ENCODE measurements around the gene HLA-G. TPM values are rescaled to one million over a fixed set of nuclear protein-coding genes. Genes with fewer than 3 reads are reported as not detected.
"Not testable (repeated sequence)": the region's sequence is repeated elsewhere in the genome, so short reads cannot be mapped to it uniquely, and the experiment has no call there.

The HLA-G gene
- under 1 TPM; 0.07 to 0.12 TPM for polyA plus RNA-seq

GRCh38 chr6:29827579-29828470 lies at the start of gene HLA-G:
Gene HLA-G (plus strand): TSS chr6:29827825. CDS start chr6:29827845, 20 bp downstream.
- H3K9me3 ChIP-seq (ENCODE audit: control insufficient read depth in 2 of 2, insufficient read depth in 1 of 2, low read depth in 1 of 2, low read length in 1 of 2), result no peaks in the 10 kb centered on the region
- peaks cover 3 to 9% of the 10 kb centered on the region in 2 donors for H3K27me3 ChIP-seq (ENCODE audit: control insufficient read depth in 1 of 2, insufficient read depth in 2 of 2, low read length in 2 of 2)
- WGBS, 2 donors, result 9 to 11% methylated on average over 62 to 75 of the region's 75 CpGs
- H3K36me3 ChIP-seq (ENCODE audit: control insufficient read depth in 2 of 2, insufficient read depth in 2 of 2, low read length in 1 of 2), result no peaks in the 10 kb centered on the region
- peaks cover 7% of the 10 kb centered on the region in 2 donors for H3K4me1 ChIP-seq (ENCODE audit: control insufficient read depth in 2 of 2, insufficient read depth in 2 of 2, low read length in 1 of 2)
- no peak within 1 kb of the TSS for H3K27ac ChIP-seq (ENCODE audit: low read depth in 2 of 2, low read length in 1 of 2)
- H3K4me3 ChIP-seq (ENCODE audit: low read depth in 1 of 2, low read length in 2 of 2), result peak within 1 kb of the TSS in 1 of 2 donors; percentile 39

GRCh38 chr6:29780019-29780698 lies 47.5 kb upstream of the HLA-G start:
- H3K4me1 ChIP-seq (ENCODE audit: control insufficient read depth in 2 of 2, insufficient read depth in 2 of 2, low read length in 1 of 2); H3K9me3 ChIP-seq (ENCODE audit: control insufficient read depth in 2 of 2, insufficient read depth in 1 of 2, low read depth in 1 of 2, low read length in 1 of 2); H3K36me3 ChIP-seq (ENCODE audit: control insufficient read depth in 2 of 2, insufficient read depth in 2 of 2, low read length in 1 of 2); H3K4me3 ChIP-seq (ENCODE audit: low read depth in 1 of 2, low read length in 2 of 2); H3K27me3 ChIP-seq (ENCODE audit: control insufficient read depth in 1 of 2, insufficient read depth in 2 of 2, low read length in 2 of 2); H3K27ac ChIP-seq (ENCODE audit: low read depth in 2 of 2, low read length in 1 of 2): not testable (repeated sequence)
- 64 to 71% methylated on average over 13 of the region's 13 CpGs for WGBS, 2 donors

- Histone ChIP-seq H3K9me3 (ENCODE audit: control insufficient read depth in 2 of 2, insufficient read depth in 1 of 2, low read depth in 1 of 2, low read length in 1 of 2) (no peaks in the 10 kb centered on the region), H3K27ac (ENCODE audit: low read depth in 2 of 2, low read length in 1 of 2) (no peak overlapping the region), H3K4me1 (ENCODE audit: control insufficient read depth in 2 of 2, insufficient read depth in 2 of 2, low read length in 1 of 2) (no peaks in the 10 kb centered on the region), H3K36me3 (ENCODE audit: control insufficient read depth in 2 of 2, insufficient read depth in 2 of 2, low read length in 1 of 2) (no peaks in the 10 kb centered on the region), H3K4me3 (ENCODE audit: low read depth in 1 of 2, low read length in 2 of 2) (no peak overlapping the region), H3K27me3 (ENCODE audit: control insufficient read depth in 1 of 2, insufficient read depth in 2 of 2, low read length in 2 of 2) (no peaks in the 10 kb centered on the region)
- WGBS, 2 donors, result 94 to 97% methylated on average over 1 of the region's 1 CpG
Measured at GRCh38 chr6:29789176-29789575, 38.4 kb upstream of the HLA-G start.

- no peaks in the 10 kb centered on the region for H3K27me3 ChIP-seq (ENCODE audit: control insufficient read depth in 1 of 2, insufficient read depth in 2 of 2, low read length in 2 of 2)
- H3K36me3 ChIP-seq (ENCODE audit: control insufficient read depth in 2 of 2, insufficient read depth in 2 of 2, low read length in 1 of 2), result no peaks in the 10 kb centered on the region
- H3K4me3 ChIP-seq (ENCODE audit: low read depth in 1 of 2, low read length in 2 of 2), result no peak overlapping the region
- no peaks in the 10 kb centered on the region for H3K4me1 ChIP-seq (ENCODE audit: control insufficient read depth in 2 of 2, insufficient read depth in 2 of 2, low read length in 1 of 2)
- no peaks in the 10 kb centered on the region for H3K9me3 ChIP-seq (ENCODE audit: control insufficient read depth in 2 of 2, insufficient read depth in 1 of 2, low read depth in 1 of 2, low read length in 1 of 2)
- H3K27ac ChIP-seq (ENCODE audit: low read depth in 2 of 2, low read length in 1 of 2), result no peak overlapping the region
- WGBS, 2 donors, result 61 to 65% methylated on average over 3 of the region's 3 CpGs
Measured at GRCh38 chr6:29790626-29791025, 37.0 kb upstream of the HLA-G start.

- Histone ChIP-seq H3K9me3 (ENCODE audit: control insufficient read depth in 2 of 2, insufficient read depth in 1 of 2, low read depth in 1 of 2, low read length in 1 of 2) (no peaks in the 10 kb centered on the region), H3K27ac (ENCODE audit: low read depth in 2 of 2, low read length in 1 of 2) (no peak overlapping the region), H3K4me1 (ENCODE audit: control insufficient read depth in 2 of 2, insufficient read depth in 2 of 2, low read length in 1 of 2) (no peaks in the 10 kb centered on the region), H3K36me3 (ENCODE audit: control insufficient read depth in 2 of 2, insufficient read depth in 2 of 2, low read length in 1 of 2) (no peaks in the 10 kb centered on the region), H3K27me3 (ENCODE audit: control insufficient read depth in 1 of 2, insufficient read depth in 2 of 2, low read length in 2 of 2) (no peaks in the 10 kb centered on the region), H3K4me3 (ENCODE audit: low read depth in 1 of 2, low read length in 2 of 2) (peak overlapping the region in 1 of 2 donors; percentile 53)
- WGBS, 2 donors, result 51 to 60% methylated on average over 3 of the region's 3 CpGs
Measured at GRCh38 chr6:29791162-29791561, 36.5 kb upstream of the HLA-G start.

- H3K27ac ChIP-seq (ENCODE audit: low read depth in 2 of 2, low read length in 1 of 2), result no peak overlapping the region
- no peaks in the 10 kb centered on the region for H3K27me3 ChIP-seq (ENCODE audit: control insufficient read depth in 1 of 2, insufficient read depth in 2 of 2, low read length in 2 of 2)
- H3K9me3 ChIP-seq (ENCODE audit: control insufficient read depth in 2 of 2, insufficient read depth in 1 of 2, low read depth in 1 of 2, low read length in 1 of 2), result no peaks in the 10 kb centered on the region
- 32 to 47% methylated on average over 12 of the region's 12 CpGs for WGBS, 2 donors
- no peaks in the 10 kb centered on the region for H3K36me3 ChIP-seq (ENCODE audit: control insufficient read depth in 2 of 2, insufficient read depth in 2 of 2, low read length in 1 of 2)
- no peaks in the 10 kb centered on the region for H3K4me1 ChIP-seq (ENCODE audit: control insufficient read depth in 2 of 2, insufficient read depth in 2 of 2, low read length in 1 of 2)
- H3K4me3 ChIP-seq (ENCODE audit: low read depth in 1 of 2, low read length in 2 of 2), result peak overlapping the region; percentile 53 to 59
Measured at GRCh38 chr6:29791786-29792122, 35.9 kb upstream of the HLA-G start.

GRCh38 chr6:29792123-29793035 lies 35.2 kb upstream of the HLA-G start:
- no peaks in the 10 kb centered on the region for H3K4me1 ChIP-seq (ENCODE audit: control insufficient read depth in 2 of 2, insufficient read depth in 2 of 2, low read length in 1 of 2)
- WGBS, 2 donors, result 2% methylated on average over 73 to 79 of the region's 79 CpGs
- peak overlapping the region; percentile 0 to 61 for H3K27ac ChIP-seq (ENCODE audit: low read depth in 2 of 2, low read length in 1 of 2)
- H3K9me3 ChIP-seq (ENCODE audit: control insufficient read depth in 2 of 2, insufficient read depth in 1 of 2, low read depth in 1 of 2, low read length in 1 of 2), result no peaks in the 10 kb centered on the region
- no peaks in the 10 kb centered on the region for H3K36me3 ChIP-seq (ENCODE audit: control insufficient read depth in 2 of 2, insufficient read depth in 2 of 2, low read length in 1 of 2)
- H3K4me3 ChIP-seq (ENCODE audit: low read depth in 1 of 2, low read length in 2 of 2), result peak overlapping the region; percentile 53 to 59
- no peaks in the 10 kb centered on the region for H3K27me3 ChIP-seq (ENCODE audit: control insufficient read depth in 1 of 2, insufficient read depth in 2 of 2, low read length in 2 of 2)

GRCh38 chr6:29793036-29793356 lies 34.6 kb upstream of the HLA-G start:
- no peak overlapping the region for H3K27ac ChIP-seq (ENCODE audit: low read depth in 2 of 2, low read length in 1 of 2)
- no peaks in the 10 kb centered on the region for H3K9me3 ChIP-seq (ENCODE audit: control insufficient read depth in 2 of 2, insufficient read depth in 1 of 2, low read depth in 1 of 2, low read length in 1 of 2)
- H3K36me3 ChIP-seq (ENCODE audit: control insufficient read depth in 2 of 2, insufficient read depth in 2 of 2, low read length in 1 of 2), result no peaks in the 10 kb centered on the region
- 28 to 33% methylated on average over 11 of the region's 11 CpGs for WGBS, 2 donors
- H3K27me3 ChIP-seq (ENCODE audit: control insufficient read depth in 1 of 2, insufficient read depth in 2 of 2, low read length in 2 of 2), result no peaks in the 10 kb centered on the region
- H3K4me3 ChIP-seq (ENCODE audit: low read depth in 1 of 2, low read length in 2 of 2), result peak overlapping the region; percentile 53 to 59
- no peaks in the 10 kb centered on the region for H3K4me1 ChIP-seq (ENCODE audit: control insufficient read depth in 2 of 2, insufficient read depth in 2 of 2, low read length in 1 of 2)

- Histone ChIP-seq H3K27me3 (ENCODE audit: control insufficient read depth in 1 of 2, insufficient read depth in 2 of 2, low read length in 2 of 2) (no peaks in the 10 kb centered on the region), H3K36me3 (ENCODE audit: control insufficient read depth in 2 of 2, insufficient read depth in 2 of 2, low read length in 1 of 2) (no peaks in the 10 kb centered on the region), H3K9me3 (ENCODE audit: control insufficient read depth in 2 of 2, insufficient read depth in 1 of 2, low read depth in 1 of 2, low read length in 1 of 2) (no peaks in the 10 kb centered on the region), H3K27ac (ENCODE audit: low read depth in 2 of 2, low read length in 1 of 2) (no peak overlapping the region), H3K4me3 (ENCODE audit: low read depth in 1 of 2, low read length in 2 of 2) (no peak overlapping the region), H3K4me1 (ENCODE audit: control insufficient read depth in 2 of 2, insufficient read depth in 2 of 2, low read length in 1 of 2) (no peaks in the 10 kb centered on the region)
- WGBS, 2 donors, result 58 to 69% methylated on average over 3 of the region's 3 CpGs
Measured at GRCh38 chr6:29793796-29794195, 33.8 kb upstream of the HLA-G start.

Data from esophagus (tissue), 2 donors.